Muscle layer of duodenum (tissue), 2 donors: ENCODE results near the gene NCOR2.

ENCODE experiments used
- H3K27ac ChIP-seq: one replicate; pipeline ENCODE4 v1.7.0; 2013; ENCODE audit warnings: mild to moderate bottlenecking, low read length
- H3K27me3 ChIP-seq: one replicate; pipeline ENCODE4 v1.7.0; 2013; ENCODE audit warnings: low read depth, mild to moderate bottlenecking, control low read depth, low read length
- H3K36me3 ChIP-seq, 2 donors: one replicate each; pipeline ENCODE4 v1.7.0; 2013; ENCODE audit warnings: low read length in 2 of 2, control low read depth in 1 of 2, mild to moderate bottlenecking in 1 of 2; ENCODE audit not compliant: insufficient read depth in 2 of 2, control insufficient read depth in 1 of 2
- H3K4me1 ChIP-seq, 2 donors: one replicate each; pipeline ENCODE4 v1.7.0; 2013; ENCODE audit warnings: low read length in 2 of 2, mild to moderate bottlenecking in 2 of 2, control low read depth in 1 of 2, moderate library complexity in 1 of 2; ENCODE audit not compliant: insufficient read depth in 2 of 2, control insufficient read depth in 1 of 2
- H3K4me3 ChIP-seq, 2 donors: one replicate each; pipeline ENCODE4 v1.7.0; 2013; ENCODE audit warnings: low read length in 2 of 2, low read depth in 1 of 2, mild to moderate bottlenecking in 1 of 2
- H3K9me3 ChIP-seq, 2 donors: one replicate each; pipeline ENCODE4 v1.7.0; 2013; ENCODE audit warnings: low read length in 2 of 2, control low read depth in 1 of 2, mild to moderate bottlenecking in 1 of 2; ENCODE audit not compliant: control insufficient read depth in 1 of 2
- donor health status: healthy.

NCOR2 gene

GRCh38 chr12:124544311-124544970, 23.0 kb downstream of the NCOR2 start:
- H3K36me3 ChIP-seq, result no peaks in the 10 kb centered on the region
- H3K9me3 ChIP-seq, result no peaks in the 10 kb centered on the region
- H3K4me3 ChIP-seq, result no peak overlapping the region
- H3K4me1 ChIP-seq, result peaks cover 6 to 71% of the 10 kb centered on the region in 2 donors
- H3K27ac ChIP-seq, result no peak overlapping the region
- no peaks in the 10 kb centered on the region for H3K27me3 ChIP-seq

- Histone ChIP-seq H3K4me1 (peaks cover 6 to 71% of the 10 kb centered on the region in 2 donors), H3K27ac (no peak overlapping the region), H3K4me3 (peak overlapping the region in 1 of 2 donors; percentile 19), H3K27me3 (no peaks in the 10 kb centered on the region), H3K36me3 (no peaks in the 10 kb centered on the region), H3K9me3 (no peaks in the 10 kb centered on the region)
Observed at GRCh38 chr12:124543590-124544310, 23.7 kb downstream of the NCOR2 start.

GRCh38 chr12:124543052-124543589, 24.3 kb downstream of the NCOR2 start:
- H3K27ac ChIP-seq, result no peak overlapping the region
- H3K9me3 ChIP-seq, result no peaks in the 10 kb centered on the region
- peak overlapping the region in 1 of 2 donors; percentile 19 for H3K4me3 ChIP-seq
- no peaks in the 10 kb centered on the region for H3K27me3 ChIP-seq
- H3K36me3 ChIP-seq, result no peaks in the 10 kb centered on the region
- H3K4me1 ChIP-seq, result peaks cover 10 to 71% of the 10 kb centered on the region in 2 donors

- Histone ChIP-seq H3K4me3 (no peak overlapping the region), H3K27ac (no peak overlapping the region), H3K27me3 (no peaks in the 10 kb centered on the region), H3K4me1 (peaks cover 14 to 78% of the 10 kb centered on the region in 2 donors), H3K9me3 (no peaks in the 10 kb centered on the region), H3K36me3 (no peaks in the 10 kb centered on the region)
Observed at GRCh38 chr12:124542021-124542949, 25.1 kb downstream of the NCOR2 start.

GRCh38 chr12:124541322-124541721, 26.1 kb downstream of the NCOR2 start:
- Histone ChIP-seq H3K27me3 (no peaks in the 10 kb centered on the region), H3K4me1 (peaks cover 14 to 81% of the 10 kb centered on the region in 2 donors), H3K9me3 (no peaks in the 10 kb centered on the region), H3K27ac (no peak overlapping the region), H3K4me3 (no peak overlapping the region), H3K36me3 (no peaks in the 10 kb centered on the region)

GRCh38 chr12:124539084-124540041, 28.0 kb downstream of the NCOR2 start:
- H3K9me3 ChIP-seq, result no peaks in the 10 kb centered on the region
- no peak overlapping the region for H3K4me3 ChIP-seq
- no peak overlapping the region for H3K27ac ChIP-seq
- no peaks in the 10 kb centered on the region for H3K36me3 ChIP-seq
- no peaks in the 10 kb centered on the region for H3K27me3 ChIP-seq
- H3K4me1 ChIP-seq, result peaks cover 11 to 62% of the 10 kb centered on the region in 2 donors

- H3K9me3 ChIP-seq, result no peaks in the 10 kb centered on the region
- H3K36me3 ChIP-seq, result no peaks in the 10 kb centered on the region
- peaks cover 8 to 53% of the 10 kb centered on the region in 2 donors for H3K4me1 ChIP-seq
- no peaks in the 10 kb centered on the region for H3K27me3 ChIP-seq
- no peak overlapping the region for H3K27ac ChIP-seq
- no peak overlapping the region for H3K4me3 ChIP-seq
Observed at GRCh38 chr12:124538194-124539082, 29.0 kb downstream of the NCOR2 start.

GRCh38 chr12:124537525-124538193, 29.8 kb downstream of the NCOR2 start:
- Histone ChIP-seq H3K36me3 (no peaks in the 10 kb centered on the region), H3K4me1 (peaks cover 8 to 53% of the 10 kb centered on the region in 2 donors), H3K27ac (peak overlapping the region; percentile 4), H3K9me3 (no peaks in the 10 kb centered on the region), H3K27me3 (no peaks in the 10 kb centered on the region), H3K4me3 (no peak overlapping the region)

- no peak overlapping the region for H3K27ac ChIP-seq
- no peaks in the 10 kb centered on the region for H3K9me3 ChIP-seq
- H3K36me3 ChIP-seq, result no peaks in the 10 kb centered on the region
- no peak overlapping the region for H3K4me3 ChIP-seq
- H3K4me1 ChIP-seq, result peaks cover 8 to 54% of the 10 kb centered on the region in 2 donors
- no peaks in the 10 kb centered on the region for H3K27me3 ChIP-seq
Observed at GRCh38 chr12:124536641-124537040, 30.8 kb downstream of the NCOR2 start.
